HepG2 (cell line): ENCODE results near the gene MFSD11. TPM values are rescaled to one million over a fixed set of nuclear protein-coding genes. Genes with fewer than 3 reads are reported as not detected.

Experiments used
- ARNTL ChIP-seq: sonication (generic); formaldehyde crosslinking; IDR thresholded peaks from 2 replicates; pipeline ENCODE4 v1.4.0; 2020; ENCODE audit warnings: mild to moderate bottlenecking, missing genetic modification reagents
- ATRX ChIP-seq: sonication (generic); formaldehyde crosslinking; IDR thresholded peaks from 2 replicates; pipeline ENCODE4 v1.4.0; 2020; ENCODE audit warnings: missing genetic modification reagents, borderline replicate concordance
- E2F2 ChIP-seq: sonication (generic); formaldehyde crosslinking; IDR thresholded peaks from 2 replicates; pipeline ENCODE4 v1.4.0; 2020; ENCODE audit warnings: missing genetic modification reagents, borderline replicate concordance
- EHMT2 ChIP-seq: fragments of 200-600 bp; sonication (generic); IDR thresholded peaks from 2 replicates; pipeline ENCODE4 v1.7.0; 2017; ENCODE audit warnings: antibody characterized with exemption, low read depth, low read length, borderline replicate concordance
- ELK4 ChIP-seq: sonication (generic); formaldehyde crosslinking; IDR thresholded peaks from 2 replicates; pipeline ENCODE4 v1.9.0; 2021; ENCODE audit warnings: missing genetic modification reagents, borderline replicate concordance
- FIP1L1 ChIP-seq: fragments of 200-400 bp; formaldehyde crosslinking; IDR thresholded peaks from 2 replicates; pipeline ENCODE4 v1.6.1; 2018; ENCODE audit warnings: low read depth, mild to moderate bottlenecking, low read length, moderate library complexity, borderline replicate concordance; ENCODE audit not compliant: insufficient read depth
- GMEB1 ChIP-seq: sonication (generic); formaldehyde crosslinking; IDR thresholded peaks from 2 replicates; pipeline ENCODE4 v1.5.1; 2020; ENCODE audit warnings: missing genetic modification reagents, mild to moderate bottlenecking, borderline replicate concordance
- HOXA3 ChIP-seq: sonication (generic); formaldehyde crosslinking; IDR thresholded peaks from 2 replicates; pipeline ENCODE4 v1.5.0; 2020; ENCODE audit warnings: missing genetic modification reagents
- JUN ChIP-seq: sonication (generic); formaldehyde crosslinking; IDR thresholded peaks from 2 replicates; pipeline ENCODE4 v1.4.0; 2020; ENCODE audit warnings: mild to moderate bottlenecking, missing genetic modification reagents
- MTERF4 ChIP-seq: sonication (generic); formaldehyde crosslinking; IDR thresholded peaks from 2 replicates; pipeline ENCODE4 v1.8.0; 2023; ENCODE audit warnings: mild to moderate bottlenecking, missing genetic modification reagents
- NCOR1 ChIP-seq: fragments of 200-600 bp; sonication (generic); IDR thresholded peaks from 2 replicates; pipeline ENCODE4 v1.7.0; 2017; ENCODE audit warnings: antibody characterized with exemption, low read length, borderline replicate concordance
- PPARG ChIP-seq: conservative IDR thresholded peaks from 2 replicates; pipeline ENCODE4 v1.6.1; 2016; ENCODE audit warnings: missing biosample characterization, missing genetic modification reagents
- SRF ChIP-seq: IDR thresholded peaks from 2 replicates; pipeline ENCODE4 v1.6.1; 2011; ENCODE audit warnings: mild to moderate bottlenecking, low read depth, low read length, moderate library complexity
- TBL1XR1 ChIP-seq: fragments of 150-350 bp; IDR thresholded peaks from 2 replicates; pipeline ENCODE4 v1.6.1; 2014; ENCODE audit warnings: borderline replicate concordance, low read length; ENCODE audit not compliant: partially characterized antibody
- TFDP1 ChIP-seq: IDR thresholded peaks from 2 replicates; pipeline ENCODE4 v1.6.1; 2016; ENCODE audit warnings: missing compliant biosample characterization, missing genetic modification reagents, borderline replicate concordance
- ZBTB38 ChIP-seq: sonication (generic); formaldehyde crosslinking; IDR thresholded peaks from 2 replicates; pipeline ENCODE4 v1.5.1; 2020; ENCODE audit warnings: mild to moderate bottlenecking, missing genetic modification reagents
- ZEB1 ChIP-seq: IDR thresholded peaks from 2 replicates; pipeline ENCODE4 v1.6.1; 2012; ENCODE audit warnings: mild to moderate bottlenecking, low read depth, inconsistent platforms; ENCODE audit not compliant: insufficient replicate concordance
- ZFP41 ChIP-seq: sonication (generic); formaldehyde crosslinking; IDR thresholded peaks from 2 replicates; pipeline ENCODE4 v1.4.0; 2020; ENCODE audit warnings: mild to moderate bottlenecking, missing genetic modification reagents, borderline replicate concordance
- ZIK1 ChIP-seq: sonication (generic); formaldehyde crosslinking; IDR thresholded peaks from 2 replicates; pipeline ENCODE4 v1.5.0; 2020; ENCODE audit warnings: mild to moderate bottlenecking, low read depth, missing genetic modification reagents, borderline replicate concordance
- ZNF160 ChIP-seq: sonication (generic); formaldehyde crosslinking; IDR thresholded peaks from 2 replicates; pipeline ENCODE4 v1.8.0; 2022; ENCODE audit warnings: mild to moderate bottlenecking, inconsistent platforms, missing genetic modification reagents
- ZNF383 ChIP-seq: sonication (generic); formaldehyde crosslinking; IDR thresholded peaks from 2 replicates; pipeline ENCODE4 v1.4.0; 2020; ENCODE audit warnings: missing genetic modification reagents, mild to moderate bottlenecking, borderline replicate concordance
- polyA plus RNA-seq, 8 experiments: library from polyadenylated mRNA; depleted of rRNA in 3 of 8; stranded (reverse) in 7 of 8; unstranded in 1 of 8; fragments of >200 nt; fragmentation: Illumina TruSeq in 4 of 8; extraction: Trizol in 4 of 8; gene quantifications; 2 replicates each; pipeline versions ENCODE4 v1.2.1 to v1.2.3, GENCODE V29; 2011 to 2016; ENCODE audit warnings: low read depth in 4 of 8, missing spikeins in 1 of 8, mixed read lengths in 1 of 8; ENCODE audit not compliant: insufficient read depth in 1 of 8
- total RNA-seq, 5 experiments: library from RNA; depleted of rRNA; stranded (reverse); fragments of >200 nt; fragmentation: Illumina TruSeq; extraction: Trizol; gene quantifications; 2 replicates each; pipeline ENCODE4 v1.2.3, GENCODE V29; 2016; ENCODE audit warnings: low read depth in 1 of 5

Gene MFSD11
- total and polyA plus RNA-seq, 2 of the 13 experiments (the other 11 are each of a cell fraction or from before 2014, with no cell fraction given): 26.1 to 36.3 TPM

- TF ChIP-seq GMEB1 (CRISPR knock-in tag) (no peak), E2F2 (CRISPR knock-in tag) (no peak), ZFP41 (CRISPR knock-in tag) (0 out of 2 replicates have a peak, but pooled peaks have one; percentile 2), TFDP1 (CRISPR knock-in tag) (peak; percentile 47; the same call in 1 of the 2 replicates), HOXA3 (CRISPR knock-in tag) (peak; percentile 35; the same call in 1 of the 2 replicates), ARNTL (0 out of 2 replicates have a peak, but pooled peaks have one; percentile 3), NCOR1 (0 out of 2 replicates have a peak, but pooled peaks have one; percentile 26), JUN (no peak), ZIK1 (CRISPR knock-in tag) (no peak), ZNF160 (CRISPR knock-in tag) (no peak), ELK4 (no peak), EHMT2 (no peak), FIP1L1 (no peak), ATRX (CRISPR knock-in tag) (no peak), TBL1XR1 (no peak), SRF (no peak), ZBTB38 (CRISPR knock-in tag) (peak; percentile 34; the same call in 1 of the 2 replicates), ZNF383 (no peak), ZEB1 (no peak), MTERF4 (CRISPR knock-in tag) (0 out of 2 replicates have a peak, but pooled peaks have one; percentile 34), PPARG (CRISPR knock-in tag) (peak; percentile 62)
These were observed 36.4 kb upstream of the MFSD11 start (continued) for GRCh38 chr17:76701471-76701967.
